ENCODE results near the gene GLYR1. TPM values are rescaled to one million over a fixed set of nuclear protein-coding genes. Genes with fewer than 3 reads are reported as not detected.

GLYR1 gene
- total RNA-seq, 1 experiment from 2014 or later = 67.3 TPM

DNA sequence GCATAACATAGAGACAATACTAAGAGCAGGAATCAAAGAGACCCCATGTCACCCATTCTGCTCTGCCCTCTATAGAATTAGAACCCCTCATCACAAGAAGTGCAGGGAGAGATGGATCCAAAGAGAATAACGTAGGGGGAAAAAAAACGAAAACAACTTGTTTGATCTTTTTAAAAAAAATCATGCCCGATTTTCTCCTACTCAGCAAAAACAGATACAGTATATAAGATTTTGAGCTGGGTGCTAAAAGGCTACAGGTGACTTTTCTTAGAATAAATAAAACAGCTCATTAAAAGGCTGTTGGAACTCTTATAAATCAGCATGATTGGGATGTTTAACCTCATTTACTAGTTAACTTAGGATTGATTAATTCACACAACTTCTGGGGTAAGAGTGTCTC is 17.6 kb upstream of the GLYR1 start:
- TF ChIP-seq, protein P1, sequence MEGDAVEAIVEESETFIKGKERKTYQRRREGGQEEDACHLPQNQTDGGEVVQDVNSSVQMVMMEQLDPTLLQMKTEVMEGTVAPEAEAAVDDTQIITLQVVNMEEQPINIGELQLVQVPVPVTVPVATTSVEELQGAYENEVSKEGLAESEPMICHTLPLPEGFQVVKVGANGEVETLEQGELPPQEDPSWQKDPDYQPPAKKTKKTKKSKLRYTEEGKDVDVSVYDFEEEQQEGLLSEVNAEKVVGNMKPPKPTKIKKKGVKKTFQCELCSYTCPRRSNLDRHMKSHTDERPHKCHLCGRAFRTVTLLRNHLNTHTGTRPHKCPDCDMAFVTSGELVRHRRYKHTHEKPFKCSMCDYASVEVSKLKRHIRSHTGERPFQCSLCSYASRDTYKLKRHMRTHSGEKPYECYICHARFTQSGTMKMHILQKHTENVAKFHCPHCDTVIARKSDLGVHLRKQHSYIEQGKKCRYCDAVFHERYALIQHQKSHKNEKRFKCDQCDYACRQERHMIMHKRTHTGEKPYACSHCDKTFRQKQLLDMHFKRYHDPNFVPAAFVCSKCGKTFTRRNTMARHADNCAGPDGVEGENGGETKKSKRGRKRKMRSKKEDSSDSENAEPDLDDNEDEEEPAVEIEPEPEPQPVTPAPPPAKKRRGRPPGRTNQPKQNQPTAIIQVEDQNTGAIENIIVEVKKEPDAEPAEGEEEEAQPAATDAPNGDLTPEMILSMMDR (IDR thresholded peaks at IDR 0.05; ENCODE audit: unreplicated experiment) = no peak
- Mint-ChIP-seq H3K9me3 (ENCODE audit: unreplicated experiment) (no peaks in the 10 kb centered on the region), H3K4me1 (ENCODE audit: insufficient read depth, unreplicated experiment) (peaks cover 17% of the 10 kb centered on the region), H3K36me3 (ENCODE audit: insufficient read depth, unreplicated experiment) (peaks cover 50% of the 10 kb centered on the region), H3K4me3 (ENCODE audit: unreplicated experiment) (no peak overlapping the region), H3K27ac (ENCODE audit: low read depth, unreplicated experiment) (no peak overlapping the region), H3K27me3 (ENCODE audit: insufficient read depth, unreplicated experiment) (no peaks in the 10 kb centered on the region)
- BruUV-seq (replicated peaks) = no TSS peak
- no peak for DNase-seq (ENCODE audit: unreplicated experiment)
- intact Hi-C loops (cut with micrococcal nuclease) = no loop called here
- ChIA-PET CTCF (interaction anchor here (0.6 to 1.2 kb wide), 3 partner anchors 39 to 89 kb away, joined by 3 to 6 read pairs (median 5); no protein-coding TSS in a partner anchor), POLR2A (interaction anchor here (1.2 kb wide), 1 partner anchor 16 kb away, joined by 5 read pairs; no protein-coding TSS in a partner anchor)

DNA sequence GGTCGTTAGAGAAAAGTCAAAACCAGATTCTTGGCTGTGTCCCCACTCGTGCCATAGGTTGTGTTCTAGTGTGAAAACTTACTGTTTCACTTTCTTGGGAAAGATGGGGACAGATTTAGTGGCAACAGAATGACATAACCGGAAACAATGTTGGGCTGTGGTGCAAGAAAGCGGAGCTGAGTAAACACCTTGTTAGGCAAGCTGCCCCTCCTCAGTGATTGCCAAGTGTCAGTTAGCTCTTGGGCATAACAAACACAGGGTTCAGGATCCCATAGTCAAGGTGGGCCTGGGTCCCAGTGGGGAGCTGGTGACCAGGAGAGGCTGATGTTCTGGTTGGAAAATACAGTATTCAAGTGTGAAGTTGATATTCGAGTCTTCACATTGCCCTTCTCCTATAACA is 15.6 kb upstream of the GLYR1 start:
- BruUV-seq (replicated peaks) = no TSS peak

DNA sequence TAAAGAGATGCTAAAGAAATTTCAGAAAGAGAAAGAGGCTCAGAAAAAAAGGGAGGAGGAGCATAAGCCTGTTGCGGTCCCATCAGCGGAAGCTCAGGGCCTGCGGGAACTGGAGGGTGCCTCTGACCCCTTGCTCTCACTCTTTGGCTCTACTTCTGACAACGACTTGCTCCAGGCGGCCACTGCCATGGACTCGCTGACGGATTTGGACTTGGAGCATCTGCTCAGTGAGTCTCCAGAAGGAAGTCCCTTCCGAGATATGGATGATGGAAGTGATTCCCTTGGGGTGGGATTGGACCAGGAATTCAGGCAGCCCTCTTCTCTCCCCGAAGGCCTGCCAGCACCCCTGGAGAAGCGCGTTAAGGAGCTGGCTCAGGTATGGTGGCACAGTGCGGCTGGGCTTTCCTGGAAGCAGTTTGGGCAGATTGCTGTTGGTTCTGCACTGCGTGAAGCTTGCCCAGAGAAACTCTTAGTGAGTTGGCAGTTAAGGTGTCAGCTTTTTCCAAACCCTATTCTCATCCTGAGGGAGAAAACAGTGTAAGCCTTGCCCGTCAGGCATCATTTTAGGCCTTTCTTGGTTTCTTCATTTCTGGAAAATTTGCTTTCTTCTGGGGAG is 13.7 kb upstream of the GLYR1 start:
- peaks cover 11% of the 10 kb centered on the region for H3K4me1 Mint-ChIP-seq (ENCODE audit: insufficient read depth, unreplicated experiment)
- H3K9me3 Mint-ChIP-seq (ENCODE audit: unreplicated experiment) = no peaks in the 10 kb centered on the region
- H3K27me3 Mint-ChIP-seq (ENCODE audit: insufficient read depth, unreplicated experiment) = no peaks in the 10 kb centered on the region
- ChIA-PET POLR2A (interaction anchor here (0.6 to 1.8 kb wide), 2 partner anchors 10 to 51 kb away, joined by 3 to 7 read pairs; no protein-coding TSS in a partner anchor), CTCF (interaction anchor here (0.6 kb wide), 1 partner anchor 12 kb away, joined by 3 read pairs; no protein-coding TSS in a partner anchor)
- intact Hi-C loops (cut with micrococcal nuclease) = no loop called here
- no peak overlapping the region for H3K4me3 Mint-ChIP-seq (ENCODE audit: unreplicated experiment)
- no TSS peak for BruUV-seq (replicated peaks)
- peaks cover 65% of the 10 kb centered on the region for H3K36me3 Mint-ChIP-seq (ENCODE audit: insufficient read depth, unreplicated experiment)
- H3K27ac Mint-ChIP-seq (ENCODE audit: low read depth, unreplicated experiment) = no peak overlapping the region
- TF ChIP-seq, protein P1 (IDR thresholded peaks at IDR 0.05; ENCODE audit: unreplicated experiment) = no peak
- no peak for DNase-seq (ENCODE audit: unreplicated experiment)

More for the DNA sequence above, 15.6 kb upstream of the GLYR1 start:
- ChIA-PET CTCF (no interaction called here), POLR2A (interaction anchor here (0.6 kb wide), 1 partner anchor 53 kb away, joined by 3 read pairs; no protein-coding TSS in a partner anchor)
- Mint-ChIP-seq H3K27ac (ENCODE audit: low read depth, unreplicated experiment) (no peak overlapping the region), H3K36me3 (ENCODE audit: insufficient read depth, unreplicated experiment) (peaks cover 58% of the 10 kb centered on the region), H3K27me3 (ENCODE audit: insufficient read depth, unreplicated experiment) (no peaks in the 10 kb centered on the region), H3K9me3 (ENCODE audit: unreplicated experiment) (no peaks in the 10 kb centered on the region), H3K4me1 (ENCODE audit: insufficient read depth, unreplicated experiment) (peaks cover 11% of the 10 kb centered on the region), H3K4me3 (ENCODE audit: unreplicated experiment) (no peak overlapping the region)
- intact Hi-C loops (cut with micrococcal nuclease) = no loop called here
- TF ChIP-seq, protein P1 (IDR thresholded peaks at IDR 0.05; ENCODE audit: unreplicated experiment) = no peak
- peak; percentile 77 for DNase-seq (ENCODE audit: unreplicated experiment)

DNA sequence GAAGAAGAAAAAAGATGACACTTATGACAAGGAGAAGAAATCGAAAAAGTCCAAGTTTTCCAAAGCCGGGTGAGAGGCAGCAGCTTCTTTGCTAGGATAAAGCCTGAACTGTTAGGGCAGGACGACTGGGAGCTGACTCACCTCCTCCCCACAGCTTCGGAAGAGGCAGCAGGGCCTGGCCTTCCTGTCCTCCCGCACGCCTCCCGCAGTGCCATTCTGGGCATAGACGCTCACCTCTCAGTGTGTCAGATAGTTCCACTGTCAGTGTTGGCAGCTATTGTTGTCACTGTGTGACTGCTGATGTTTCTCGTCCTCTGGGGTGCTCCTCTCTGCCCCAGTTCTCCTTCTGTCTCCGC is 12.8 kb upstream of the GLYR1 start:
- no peaks in the 10 kb centered on the region for H3K27me3 Mint-ChIP-seq (ENCODE audit: insufficient read depth, unreplicated experiment)

More for the DNA sequence above, 12.8 kb upstream of the GLYR1 start:
- intact Hi-C loops (cut with micrococcal nuclease) = no loop called here
- Mint-ChIP-seq H3K4me1 (ENCODE audit: insufficient read depth, unreplicated experiment) (peaks cover 11% of the 10 kb centered on the region), H3K9me3 (ENCODE audit: unreplicated experiment) (no peaks in the 10 kb centered on the region), H3K4me3 (ENCODE audit: unreplicated experiment) (no peak overlapping the region), H3K27ac (ENCODE audit: low read depth, unreplicated experiment) (no peak overlapping the region), H3K36me3 (ENCODE audit: insufficient read depth, unreplicated experiment) (peaks cover 69% of the 10 kb centered on the region)
- DNase-seq (ENCODE audit: unreplicated experiment) = no peak
- TF ChIP-seq, protein P1 (IDR thresholded peaks at IDR 0.05; ENCODE audit: unreplicated experiment) = no peak
- ChIA-PET POLR2A (interaction anchor here (0.7 to 1.8 kb wide), 2 partner anchors 9 to 148 kb away, joined by 3 to 7 read pairs; no protein-coding TSS in a partner anchor), CTCF (no interaction called here)
- no TSS peak for BruUV-seq (replicated peaks)

Data from MCF 10A (cell line).